ENCODE data around the gene RGS10.
A peak's percentile ranks its signal among the peaks of the same experiment; 100 is the strongest.

RGS10 gene

DNA sequence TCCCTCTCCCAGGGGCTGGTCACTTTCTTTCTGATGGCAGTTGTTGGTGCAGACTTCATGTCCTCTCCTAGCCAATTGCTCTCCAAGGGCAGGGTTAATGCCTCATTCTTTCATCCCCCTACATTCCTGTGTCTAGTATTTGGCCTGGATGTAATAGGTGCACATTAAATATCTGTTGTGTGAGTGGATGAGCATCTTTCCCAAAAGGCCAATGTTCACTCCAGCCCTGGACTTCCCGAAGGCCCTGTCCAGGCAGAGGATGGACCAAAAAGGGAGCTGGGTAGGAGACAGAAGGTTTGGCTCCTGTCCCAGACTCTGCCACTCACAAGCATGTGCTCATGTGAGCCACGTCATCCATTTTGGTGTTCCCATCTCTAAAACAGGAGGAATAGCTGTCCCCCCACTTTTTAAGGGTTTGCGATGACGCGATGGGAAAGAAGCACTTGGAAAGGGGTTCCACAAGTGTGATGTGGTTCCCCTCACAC is 47.5 kb downstream of the RGS10 start:
- DNase-seq, result no peak

DNA sequence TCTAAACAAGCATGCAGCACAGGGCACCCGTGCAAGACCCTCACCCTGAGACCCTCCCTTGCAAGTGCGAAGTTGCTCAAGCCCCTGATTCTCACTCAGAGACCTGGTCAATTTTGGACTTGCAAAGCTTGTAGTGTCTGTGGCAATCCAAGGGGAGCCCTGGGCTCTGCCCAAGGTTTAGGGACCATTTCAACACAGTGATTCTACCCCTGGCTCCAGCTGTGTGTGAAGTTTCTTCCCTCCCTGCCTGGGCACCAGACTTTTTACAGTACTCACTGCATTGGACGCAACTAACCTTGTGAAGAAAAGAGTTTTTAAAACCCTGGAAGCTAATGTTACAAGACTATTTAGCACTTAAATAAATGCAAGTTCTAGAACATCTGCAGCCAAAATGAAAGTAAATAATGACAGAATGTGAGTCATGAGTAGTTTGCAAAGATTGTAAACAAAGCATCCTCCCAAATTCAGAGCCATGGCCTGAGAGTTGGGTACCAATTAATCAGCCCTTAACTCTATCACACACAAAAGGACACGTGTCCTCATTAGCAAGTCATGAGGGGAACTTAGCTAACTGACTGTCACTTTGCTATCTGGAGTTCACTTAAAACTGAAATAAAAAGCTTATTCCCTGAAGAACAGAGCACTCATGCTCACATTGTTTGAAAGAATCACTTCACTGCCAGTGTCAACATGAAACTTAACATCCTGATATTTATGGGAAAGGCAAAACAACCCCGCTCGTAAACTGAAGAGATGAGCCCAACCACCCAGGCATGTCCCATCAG is 48.1 kb downstream of the RGS10 start:
- no peak for DNase-seq

DNA sequence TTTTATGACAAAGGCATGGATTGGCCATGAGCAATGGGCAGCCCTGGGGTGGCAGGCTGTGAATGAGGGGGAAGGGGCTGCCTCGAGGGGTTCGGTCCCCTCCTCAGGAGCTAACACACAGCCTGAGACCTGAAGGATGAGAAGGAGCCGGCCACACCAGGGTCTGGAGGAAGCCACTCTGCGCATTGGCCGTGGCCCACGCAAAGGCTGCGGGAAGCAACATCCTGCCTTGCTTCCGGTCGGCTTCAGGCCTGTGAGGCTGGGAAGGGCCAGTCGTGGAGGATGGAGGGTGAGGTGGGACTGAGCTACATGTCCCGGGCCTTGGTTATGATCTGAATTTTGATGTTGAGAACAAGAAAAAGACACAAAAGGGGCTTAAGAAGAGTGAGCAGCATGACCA is 49.4 kb downstream of the RGS10 start:
- peak in 1 of 3 donors; percentile 10 for DNase-seq

DNA sequence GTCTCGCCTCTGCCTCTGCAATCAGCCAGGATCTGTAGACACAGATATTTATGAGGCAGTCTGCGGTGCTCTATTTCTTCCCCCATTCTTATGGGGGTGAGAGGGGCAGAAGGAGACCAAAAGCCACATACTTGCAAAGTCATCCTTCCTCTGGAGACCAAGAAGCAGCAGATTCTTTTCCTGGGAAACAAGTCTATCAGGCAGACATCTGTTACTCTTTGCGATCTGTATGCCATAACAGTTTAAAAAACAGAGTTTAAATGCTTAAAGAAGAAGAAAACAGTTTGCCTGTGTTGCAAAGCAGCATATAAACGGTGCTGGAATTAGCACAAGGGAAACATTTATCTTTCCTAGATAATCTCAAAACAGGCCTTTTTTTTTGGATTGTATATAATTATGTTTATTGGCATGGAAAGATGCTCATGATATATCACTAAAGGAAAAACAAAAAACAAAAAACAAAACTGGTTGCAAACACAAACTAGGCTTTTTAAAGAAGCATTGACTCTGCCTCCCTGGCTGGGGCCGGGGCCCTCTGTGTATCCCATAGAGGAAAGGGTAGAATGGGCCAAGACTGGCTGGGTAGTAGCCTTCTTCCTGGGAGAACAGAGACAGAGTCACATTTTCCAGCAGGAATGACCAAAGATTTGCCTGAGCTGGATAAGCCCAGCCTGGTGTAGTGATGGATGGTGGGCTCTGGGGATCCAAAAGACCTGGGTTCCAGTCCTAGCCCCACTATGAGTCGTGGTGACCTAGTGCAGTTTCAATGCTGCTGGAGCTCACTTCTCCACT is 50.4 kb downstream of the RGS10 start:
- DNase-seq, result no peak

GRCh38 chr10:119489991-119490326 is 52.6 kb downstream of the RGS10 start:
- no peak for DNase-seq

DNA sequence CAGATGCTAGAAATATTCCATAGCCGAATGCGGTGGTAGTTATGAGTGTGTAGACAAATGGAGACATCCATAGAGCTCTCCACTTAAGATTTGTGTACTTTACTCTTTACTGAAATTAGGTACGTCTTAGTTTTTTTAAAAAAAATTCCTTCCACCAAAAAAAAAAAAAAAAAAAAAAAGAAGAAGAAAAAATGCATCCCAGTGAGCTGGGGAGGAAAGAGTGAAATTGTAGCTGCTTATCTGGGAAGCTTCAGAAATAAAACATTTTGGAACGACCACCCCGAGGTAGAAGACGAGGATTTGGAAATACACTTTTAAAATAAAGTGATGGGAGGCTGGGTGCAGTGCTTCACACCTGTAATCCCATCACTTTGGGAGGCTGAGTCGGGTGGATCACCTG is 53.8 kb downstream of the RGS10 start:
- no peak for DNase-seq

- no peak for DNase-seq
Measured at GRCh38 chr10:119483839-119484238, 58.7 kb downstream of the RGS10 start.

DNA sequence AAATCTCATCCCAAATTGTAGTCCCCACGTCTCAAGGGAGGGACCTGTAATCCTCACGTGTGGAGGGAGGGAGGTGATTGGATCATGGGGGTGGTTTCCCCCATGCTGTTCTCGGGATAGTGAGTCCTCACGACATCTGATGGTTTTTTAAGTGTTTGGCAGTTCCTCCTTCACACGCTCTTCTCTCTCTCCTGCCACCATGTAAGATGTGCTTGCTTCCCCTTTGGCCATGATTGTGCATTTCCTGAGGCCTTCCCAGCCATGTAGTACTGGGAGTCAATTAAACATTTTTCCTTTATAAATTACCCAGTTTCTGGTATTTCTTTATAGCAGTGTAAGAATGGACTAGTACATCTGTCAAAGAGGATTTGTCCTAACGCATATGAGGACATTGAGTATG is 59.5 kb downstream of the RGS10 start:
- DNase-seq, result no peak

- DNase-seq, result no peak
Measured at GRCh38 chr10:119481781-119482426, 60.6 kb downstream of the RGS10 start.

DNA sequence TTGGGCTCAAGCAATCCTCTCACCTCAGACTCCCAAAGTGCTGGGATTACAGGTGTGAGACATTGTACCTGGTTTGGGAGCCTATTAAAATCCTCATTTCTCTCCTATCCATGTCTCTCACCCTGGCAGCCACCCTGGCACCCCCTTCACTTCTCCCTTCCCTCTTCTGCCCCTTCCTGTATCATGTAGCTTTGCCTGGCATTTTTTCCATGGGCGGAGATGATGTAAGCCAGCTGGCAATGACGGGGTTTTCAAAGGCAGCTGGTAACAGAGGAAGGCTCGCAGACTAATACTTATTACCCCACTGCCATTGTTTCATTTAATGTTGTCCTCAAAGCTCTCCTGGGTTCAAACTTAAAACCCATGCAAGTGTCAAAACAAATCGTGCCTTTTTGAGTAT is 61.9 kb downstream of the RGS10 start:
- DNase-seq, result peak; percentile 38 to 50 (median 40)

DNA sequence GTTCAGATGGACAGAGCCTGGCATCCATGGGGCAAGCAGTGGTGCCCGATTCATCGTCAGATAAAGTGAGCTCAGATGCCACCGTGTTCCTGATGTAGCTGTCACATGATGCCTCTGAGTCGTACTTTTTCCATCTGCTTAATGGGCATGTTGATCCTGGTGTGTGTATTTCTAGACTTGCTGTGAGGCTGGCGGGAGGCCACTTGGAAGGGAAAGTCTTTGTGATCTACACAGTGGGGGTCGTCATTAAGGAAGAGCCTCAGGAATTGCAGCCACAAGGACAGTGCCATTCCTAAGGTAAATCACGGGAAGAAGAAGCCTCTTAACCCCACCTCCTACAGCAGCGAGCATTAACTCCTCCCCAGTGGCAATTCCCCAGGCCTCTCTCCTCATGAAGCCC is 63.0 kb downstream of the RGS10 start:
- DNase-seq, result peak in 1 of 3 donors; percentile 13

- no peak for DNase-seq
Measured at GRCh38 chr10:119478811-119479341, 63.6 kb downstream of the RGS10 start.

DNA sequence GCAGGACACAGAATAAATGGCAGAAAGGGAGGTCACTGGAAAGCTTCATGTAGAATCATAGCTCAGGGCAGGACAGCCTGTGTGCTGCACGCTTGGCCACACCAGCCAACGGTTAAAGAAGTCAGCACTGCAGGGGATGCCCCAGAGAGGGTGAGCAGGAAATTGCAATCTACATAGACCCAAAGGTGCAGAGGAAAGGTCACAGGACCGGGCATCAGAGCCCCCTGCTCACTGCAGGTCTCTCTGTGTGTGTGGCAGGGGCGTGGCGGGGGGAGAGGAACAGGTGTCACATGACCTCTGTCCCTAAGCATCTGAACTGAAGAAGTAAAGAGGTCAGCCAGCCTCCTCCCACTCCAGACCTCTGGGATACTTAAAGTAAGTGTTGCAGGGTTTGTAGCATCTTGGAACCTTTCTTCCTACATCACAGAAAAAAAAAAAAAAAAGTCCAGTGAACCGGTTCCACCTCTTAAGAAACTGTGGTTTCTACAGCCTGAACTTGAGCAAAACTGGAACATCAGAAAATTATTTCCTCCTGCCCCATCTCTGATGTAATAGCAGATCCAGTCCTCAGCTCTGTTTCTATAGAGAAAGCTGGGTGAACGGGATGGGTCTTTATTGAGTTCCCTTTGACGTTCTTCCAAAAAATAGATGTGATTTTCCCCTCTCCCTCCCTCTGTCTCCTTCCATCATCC is 64.3 kb downstream of the RGS10 start:
- peak; percentile 47 to 67 (median 63) for DNase-seq

DNA sequence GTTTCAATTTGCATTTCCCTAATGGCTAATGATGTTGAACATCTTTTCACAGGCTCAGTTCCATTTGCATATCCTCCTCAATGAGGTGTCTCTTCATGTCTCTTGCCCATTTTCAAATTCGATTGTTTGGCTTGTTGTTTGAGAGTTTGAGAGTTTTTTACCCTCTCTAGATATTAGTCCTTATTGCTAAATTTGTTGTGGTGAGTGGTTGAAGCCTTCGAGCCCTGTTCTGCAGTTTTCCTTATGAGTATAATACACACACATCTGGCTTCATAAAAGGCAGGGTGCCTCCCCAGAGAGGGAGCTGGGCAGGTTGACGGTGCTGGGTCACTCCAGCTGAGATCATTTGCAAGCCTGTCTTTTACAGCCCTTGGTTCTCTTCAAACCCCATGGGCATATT is 65.1 kb downstream of the RGS10 start:
- DNase-seq, result no peak

DNA sequence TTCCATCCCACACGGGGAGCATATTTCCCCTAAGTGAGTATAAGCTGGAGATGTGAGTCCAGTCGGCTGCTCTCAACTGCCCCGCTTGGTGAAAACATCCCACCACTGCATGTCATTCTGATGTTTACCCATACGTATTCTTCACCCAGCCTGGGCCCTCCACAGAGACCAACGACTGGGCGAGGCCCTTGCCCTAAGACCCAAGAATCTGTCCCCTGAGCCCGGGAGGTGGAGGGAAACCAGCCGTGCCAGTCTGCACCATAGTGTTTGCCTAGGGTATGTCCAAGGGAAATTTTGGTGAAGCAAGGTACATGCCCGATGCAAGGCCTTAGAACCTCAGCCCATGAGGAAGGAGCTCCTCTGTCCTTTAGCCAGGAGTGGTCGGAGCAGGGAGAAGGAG is 67.9 kb downstream of the RGS10 start:
- no peak for DNase-seq

GRCh38 chr10:119473771-119474170 is 68.7 kb downstream of the RGS10 start:
- DNase-seq, result no peak

DNA sequence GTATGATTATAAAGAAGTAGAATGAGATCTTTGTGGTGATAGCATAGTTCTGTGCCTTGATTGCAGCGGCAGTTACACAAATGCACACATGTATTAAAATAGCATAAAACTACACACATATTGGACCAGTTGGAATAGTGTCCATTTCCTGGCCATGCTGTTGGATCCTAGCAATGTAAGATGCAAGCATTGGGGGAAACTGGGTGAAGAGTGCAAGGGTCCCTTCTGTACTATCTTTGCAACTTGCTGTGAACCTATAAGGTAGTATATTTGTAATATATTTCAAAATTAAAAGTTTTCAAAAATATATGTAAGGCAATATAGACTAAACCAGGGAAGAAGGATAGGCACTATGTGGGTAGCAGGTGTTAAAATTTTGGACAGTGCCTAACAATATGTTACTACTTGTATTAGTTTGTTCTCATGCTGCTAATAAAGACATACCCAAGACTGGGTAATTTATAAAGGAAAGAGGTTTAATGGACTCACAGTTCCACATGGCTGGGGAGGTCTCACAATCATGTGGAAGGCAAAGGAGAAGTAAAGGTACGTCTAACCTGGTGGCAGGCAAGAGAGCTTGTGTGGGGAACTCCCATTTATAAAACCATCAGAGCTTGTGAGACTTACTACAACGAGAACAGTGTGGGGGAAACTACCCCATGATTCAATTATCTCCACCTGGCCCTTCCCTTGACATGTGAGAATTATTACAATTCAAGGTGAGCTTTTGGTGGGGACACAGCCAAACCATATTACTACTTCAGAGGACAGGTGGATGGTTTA is 71.4 kb downstream of the RGS10 start:
- DNase-seq, result no peak

DNA sequence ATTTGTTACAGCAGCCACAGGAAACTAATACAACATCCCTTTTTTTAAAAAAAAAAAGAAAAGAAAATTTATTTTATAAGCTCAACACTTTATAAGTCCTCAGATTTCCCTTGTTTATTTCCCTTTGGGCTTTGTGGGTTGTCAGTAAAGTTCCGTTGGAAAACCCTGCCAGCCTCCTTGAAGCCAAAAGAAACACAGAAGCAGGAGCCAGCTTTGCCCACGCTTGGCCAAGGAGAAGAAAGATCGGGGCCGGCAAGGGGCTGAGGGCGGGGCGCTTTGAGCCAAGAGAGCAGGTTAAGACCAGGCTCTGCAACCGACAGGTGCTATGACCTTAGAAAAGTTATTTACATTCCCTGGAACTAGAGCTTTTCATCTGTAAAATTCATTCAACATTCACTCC is 72.7 kb downstream of the RGS10 start:
- DNase-seq, result no peak

DNA sequence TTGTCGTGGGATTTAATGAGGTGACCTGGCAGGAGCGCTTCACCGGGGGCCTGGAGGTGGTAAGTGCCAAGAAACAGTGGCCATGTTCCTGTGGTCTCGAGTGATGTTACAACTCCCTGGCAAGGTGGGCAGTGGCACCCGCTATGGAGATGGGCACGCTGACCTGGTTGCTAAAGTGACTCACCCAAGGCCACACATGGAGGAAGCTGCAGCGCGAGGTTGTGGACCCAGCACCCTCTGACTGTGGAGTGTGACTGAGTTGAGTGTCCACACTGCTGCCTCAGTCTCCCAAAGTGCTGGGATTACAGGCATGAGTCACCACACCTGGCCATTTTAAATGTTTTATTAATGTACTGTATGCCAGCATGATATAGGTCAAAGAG is 73.2 kb downstream of the RGS10 start:
- no peak for DNase-seq

- DNase-seq, result no peak
Measured at GRCh38 chr10:119468542-119469324, 73.8 kb downstream of the RGS10 start.

DNA sequence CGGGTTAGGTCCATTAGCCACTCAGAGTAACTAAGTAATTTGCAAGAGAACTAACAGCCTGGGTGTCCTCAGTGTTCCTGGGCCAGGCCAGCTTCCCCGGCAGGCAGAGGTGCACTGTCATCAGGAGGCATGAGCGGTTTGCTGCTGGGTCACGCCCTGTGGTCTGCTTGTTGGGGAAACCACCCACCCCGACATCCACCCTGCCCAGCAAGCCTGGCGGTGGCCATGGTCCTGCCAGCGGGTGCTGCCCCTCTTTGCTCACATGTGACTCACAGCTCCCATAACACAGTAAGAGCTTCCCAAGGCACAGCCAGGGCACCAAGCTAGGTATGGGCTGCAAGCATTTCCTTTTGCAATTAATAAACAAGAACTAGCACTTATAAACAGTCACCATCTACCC is 75.9 kb downstream of the RGS10 start:
- DNase-seq, result peak; percentile 40 to 53 (median 49)
